Subcutaneous abdominal adipose tissue (tissue), 5 donors: ENCODE data around the gene VARS1.
"Not testable (repeated sequence)": the region's sequence is repeated elsewhere in the genome, so short reads cannot be mapped to it uniquely, and the experiment has no call there.

Experiments
- H3K27ac ChIP-seq: one replicate; pipeline ENCODE4 v1.7.0; 2013; ENCODE audit warnings: low read depth, mild to moderate bottlenecking, inconsistent platforms, low read length, moderate library complexity
- H3K27me3 ChIP-seq, 5 donors: one replicate each; pipeline ENCODE4 v1.7.0; 2013; ENCODE audit warnings: low read length in 5 of 5, inconsistent platforms in 1 of 5; ENCODE audit not compliant: control insufficient read depth in 5 of 5, insufficient read depth in 4 of 5
- H3K36me3 ChIP-seq, 5 donors: one replicate each; pipeline ENCODE4 v1.7.0; 2013; ENCODE audit warnings: low read length in 5 of 5; ENCODE audit not compliant: control insufficient read depth in 5 of 5, insufficient read depth in 5 of 5
- H3K4me1 ChIP-seq, 5 donors: one replicate each; pipeline ENCODE4 v1.7.0; 2013; ENCODE audit warnings: low read length in 5 of 5, mild to moderate bottlenecking in 3 of 5, moderate library complexity in 1 of 5; ENCODE audit not compliant: control insufficient read depth in 5 of 5, insufficient read depth in 5 of 5
- H3K4me3 ChIP-seq, 5 donors: one replicate each; pipeline ENCODE4 v1.7.0; 2013; ENCODE audit warnings: low read length in 5 of 5, low read depth in 1 of 5
- H3K9ac ChIP-seq, 5 donors: one replicate each; pipeline ENCODE4 v1.7.0; 2013; ENCODE audit warnings: low read length in 5 of 5, mild to moderate bottlenecking in 4 of 5, moderate library complexity in 3 of 5
- H3K9me3 ChIP-seq, 5 donors: one replicate each; pipeline ENCODE4 v1.7.0; 2013; ENCODE audit warnings: low read length in 5 of 5; ENCODE audit not compliant: control insufficient read depth in 5 of 5
- donor health status: healthy.
- donor health status: healthy.
- donor health status: healthy.
- donor health status: healthy.
- donor health status: healthy.

VARS1 gene

DNA sequence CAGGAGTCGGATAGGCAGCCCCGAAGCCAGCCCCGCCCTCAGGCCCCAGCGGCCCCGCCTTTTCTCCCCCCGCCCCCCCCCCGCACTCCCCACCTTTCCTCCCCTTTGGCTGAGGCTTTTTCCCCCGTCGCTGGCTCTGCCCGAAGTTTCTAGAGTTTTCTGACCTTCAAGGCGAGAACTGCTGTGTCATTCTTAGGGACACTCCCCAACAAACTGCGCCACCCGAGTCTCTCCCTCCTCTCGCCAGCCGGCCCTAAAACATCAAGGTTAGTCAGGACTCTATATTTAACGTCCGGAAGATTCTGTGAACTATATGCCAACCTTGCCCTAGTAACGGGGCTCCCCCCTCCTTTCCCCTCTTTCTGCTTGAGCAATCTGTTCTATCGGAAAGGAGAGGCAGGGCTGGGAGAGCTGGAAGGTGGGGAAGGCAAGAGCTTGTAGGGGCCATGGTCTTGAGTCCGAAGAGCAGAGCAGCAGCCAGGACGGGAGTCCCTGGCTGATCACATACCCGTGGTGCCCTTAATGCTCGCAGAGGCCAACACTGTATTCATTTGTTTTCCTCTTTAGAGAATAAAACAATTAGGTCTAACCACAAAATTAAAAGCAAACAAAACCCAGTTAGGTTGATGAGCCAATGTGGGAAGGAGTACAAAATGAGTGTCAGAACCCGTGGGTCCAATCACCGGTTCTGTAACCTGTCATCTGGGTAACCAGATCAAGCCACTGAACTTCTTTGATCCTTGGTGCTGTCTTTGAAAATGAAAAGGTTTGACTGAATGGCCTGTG lies 26.7 kb upstream of the VARS1 start:
- peaks cover 14 to 69% (median 60%) of the 10 kb centered on the region in 5 donors for H3K4me1 ChIP-seq
- peaks cover 0 to 4% (median 0%) of the 10 kb centered on the region in 5 donors for H3K27me3 ChIP-seq
- peak overlapping the region; percentile 77 to 97 (median 92) for H3K9ac ChIP-seq
- H3K4me3 ChIP-seq, result peak overlapping the region; percentile 58 to 84 (median 79)
- H3K9me3 ChIP-seq, result no peaks in the 10 kb centered on the region
- no peaks in the 10 kb centered on the region for H3K36me3 ChIP-seq
- peak overlapping the region; percentile 100 for H3K27ac ChIP-seq

DNA sequence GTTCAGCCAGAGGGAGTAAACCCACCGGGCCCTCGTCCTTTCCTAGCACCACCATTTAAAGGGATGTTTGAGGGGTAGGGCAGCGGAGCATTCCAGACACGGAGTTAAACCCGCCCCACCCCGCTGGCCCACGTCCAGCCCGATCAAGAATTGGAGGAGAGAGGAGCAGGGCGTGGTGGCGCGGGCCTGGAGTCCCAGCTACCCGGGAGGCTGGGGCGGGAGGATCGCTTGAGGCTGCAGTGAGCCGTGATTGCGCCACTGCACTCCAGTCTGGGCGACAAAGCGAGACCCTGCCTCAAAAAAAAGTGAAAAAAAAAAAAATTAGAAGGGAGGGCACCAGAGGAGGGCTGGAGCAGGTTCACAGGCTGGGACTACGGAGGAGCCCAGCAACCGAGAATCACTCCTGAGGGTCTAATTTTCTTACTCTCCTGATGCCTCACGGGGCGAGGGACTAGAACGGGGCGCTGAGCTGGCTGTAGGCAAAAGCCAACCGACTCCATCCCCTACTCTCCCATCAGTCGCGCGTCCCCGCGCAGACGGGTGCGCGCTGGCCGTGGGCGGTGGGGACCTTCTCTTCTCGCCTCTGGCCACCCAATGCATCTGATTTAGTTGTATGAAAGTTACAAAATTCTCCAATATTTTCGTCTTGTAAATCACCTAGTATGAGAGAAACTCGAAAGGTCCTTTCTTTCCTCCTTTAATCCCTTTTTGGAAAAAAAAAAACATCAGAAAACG lies 25.9 kb upstream of the VARS1 start:
- no peaks in the 10 kb centered on the region for H3K27me3 ChIP-seq
- H3K4me1 ChIP-seq, result peaks cover 9 to 65% (median 54%) of the 10 kb centered on the region in 5 donors
- peak overlapping the region; percentile 57 to 79 (median 75) for H3K4me3 ChIP-seq
- H3K9ac ChIP-seq, result peak overlapping the region; percentile 36 to 95 (median 79)
- no peaks in the 10 kb centered on the region for H3K36me3 ChIP-seq
- peak overlapping the region; percentile 100 for H3K27ac ChIP-seq
- H3K9me3 ChIP-seq, result no peaks in the 10 kb centered on the region

DNA sequence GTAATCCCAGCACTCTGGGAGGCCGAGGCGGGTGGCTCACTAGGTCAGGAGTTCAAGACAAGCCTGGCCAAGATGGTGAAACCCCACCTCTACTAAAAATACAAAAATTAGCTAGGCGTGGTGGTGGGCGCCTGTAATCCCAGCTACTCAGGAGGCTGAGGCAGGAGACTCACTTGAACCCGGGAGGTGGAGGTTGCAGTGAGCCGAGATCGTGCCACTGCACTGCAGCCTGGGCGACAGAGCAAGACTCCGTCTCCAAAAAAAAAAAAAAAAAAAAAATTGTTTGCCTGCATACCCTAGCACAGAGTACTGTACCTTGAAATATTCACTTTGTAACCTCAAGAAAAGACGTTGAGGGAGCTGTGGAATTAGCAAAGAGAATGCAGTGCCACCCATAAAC lies 24.8 kb upstream of the VARS1 start:
- H3K4me1 ChIP-seq, result peaks cover 9 to 57% (median 50%) of the 10 kb centered on the region in 5 donors
- H3K9ac ChIP-seq, result peak overlapping the region in 1 of 5 donors; percentile 66
- H3K27me3 ChIP-seq, H3K4me3 ChIP-seq, H3K9me3 ChIP-seq, H3K36me3 ChIP-seq: not testable (repeated sequence)
- peak overlapping the region; percentile 100 for H3K27ac ChIP-seq

DNA sequence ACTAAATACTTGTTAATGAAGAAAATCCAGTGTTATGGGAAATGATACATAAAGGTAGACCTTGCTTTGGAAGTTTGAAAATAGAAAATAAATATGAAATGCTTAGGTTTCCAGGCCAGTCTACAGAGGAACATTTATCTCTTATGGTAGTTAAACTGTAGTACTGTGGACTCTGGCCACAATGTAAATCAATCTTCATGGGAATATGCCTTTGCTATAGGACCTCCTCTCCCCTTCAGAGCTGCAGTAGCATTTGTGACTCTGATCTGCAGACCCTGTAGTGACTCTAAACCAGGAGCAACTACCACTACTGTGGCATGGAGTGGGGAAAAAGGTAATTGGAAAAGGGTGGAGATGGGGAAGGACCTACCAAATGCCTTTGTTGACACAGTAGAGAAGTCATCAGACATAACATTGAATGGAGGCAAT lies 24.3 kb upstream of the VARS1 start:
- Histone ChIP-seq H3K9me3 (no peaks in the 10 kb centered on the region), H3K36me3 (no peaks in the 10 kb centered on the region), H3K27ac (peak overlapping the region; percentile 100), H3K27me3 (no peaks in the 10 kb centered on the region), H3K9ac (peak overlapping the region in 2 of 5 donors; percentile 28 to 57), H3K4me3 (peak overlapping the region in 1 of 5 donors; percentile 49), H3K4me1 (peaks cover 8 to 55% (median 50%) of the 10 kb centered on the region in 5 donors)

DNA sequence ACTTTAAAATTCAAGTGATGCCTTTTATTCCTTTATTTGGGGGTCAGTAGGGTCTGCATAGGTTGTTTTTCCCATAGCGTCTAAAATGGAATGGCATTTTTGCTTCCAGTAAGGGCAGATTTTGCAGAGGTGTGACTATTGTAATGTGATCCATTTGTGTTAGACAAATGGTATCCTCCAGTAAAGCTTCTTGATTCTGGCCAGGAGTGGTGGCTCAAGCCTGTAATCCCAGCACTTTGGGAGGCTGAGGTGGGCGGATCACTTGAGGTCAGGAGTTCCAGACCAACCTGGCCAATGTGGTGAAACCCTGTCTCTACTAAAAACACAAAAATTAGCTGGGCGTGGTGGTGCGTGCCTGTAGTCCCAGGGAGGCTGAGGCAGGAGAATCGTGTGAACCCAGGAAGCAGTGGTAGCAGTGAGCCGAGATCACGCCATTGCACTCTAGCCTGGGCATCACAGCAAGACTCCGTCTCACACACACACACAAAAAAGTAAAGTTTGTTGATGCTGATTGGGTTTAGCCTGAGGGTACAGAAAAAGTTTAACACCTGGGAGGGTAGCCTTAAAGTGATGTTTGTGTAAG lies 22.5 kb upstream of the VARS1 start:
- H3K9ac ChIP-seq, result peak overlapping the region; percentile 6 to 75 (median 58)
- H3K4me3 ChIP-seq, result peak overlapping the region; percentile 69 to 76 (median 69)
- peaks cover 13 to 58% (median 51%) of the 10 kb centered on the region in 5 donors for H3K4me1 ChIP-seq
- not testable (repeated sequence) for H3K9me3 ChIP-seq, H3K36me3 ChIP-seq, H3K27me3 ChIP-seq
- H3K27ac ChIP-seq, result peak overlapping the region; percentile 67

DNA sequence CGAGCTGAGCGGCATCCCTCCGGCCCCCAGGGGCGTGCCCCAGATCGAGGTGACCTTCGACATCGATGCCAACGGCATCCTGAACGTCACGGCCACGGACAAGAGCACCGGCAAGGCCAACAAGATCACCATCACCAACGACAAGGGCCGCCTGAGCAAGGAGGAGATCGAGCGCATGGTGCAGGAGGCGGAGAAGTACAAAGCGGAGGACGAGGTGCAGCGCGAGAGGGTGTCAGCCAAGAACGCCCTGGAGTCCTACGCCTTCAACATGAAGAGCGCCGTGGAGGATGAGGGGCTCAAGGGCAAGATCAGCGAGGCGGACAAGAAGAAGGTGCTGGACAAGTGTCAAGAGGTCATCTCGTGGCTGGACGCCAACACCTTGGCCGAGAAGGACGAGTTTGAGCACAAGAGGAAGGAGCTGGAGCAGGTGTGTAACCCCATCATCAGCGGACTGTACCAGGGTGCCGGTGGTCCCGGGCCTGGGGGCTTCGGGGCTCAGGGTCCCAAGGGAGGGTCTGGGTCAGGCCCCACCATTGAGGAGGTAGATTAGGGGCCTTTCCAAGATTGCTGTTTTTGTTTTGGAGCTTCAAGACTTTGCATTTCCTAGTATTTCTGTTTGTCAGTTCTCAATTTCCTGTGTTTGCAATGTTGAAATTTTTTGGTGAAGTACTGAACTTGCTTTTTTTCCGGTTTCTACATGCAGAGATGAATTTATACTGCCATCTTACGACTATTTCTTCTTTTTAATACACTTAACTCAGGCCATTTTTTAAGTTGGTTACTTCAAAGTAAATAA lies 21.8 kb upstream of the VARS1 start:
- H3K9ac ChIP-seq, result peak overlapping the region; percentile 6 to 75 (median 58)
- H3K9me3 ChIP-seq, H3K27me3 ChIP-seq, H3K36me3 ChIP-seq: not testable (repeated sequence)
- H3K27ac ChIP-seq, result peak overlapping the region; percentile 67
- H3K4me1 ChIP-seq, result peaks cover 13 to 52% (median 46%) of the 10 kb centered on the region in 5 donors
- peak overlapping the region; percentile 69 to 76 (median 69) for H3K4me3 ChIP-seq

DNA sequence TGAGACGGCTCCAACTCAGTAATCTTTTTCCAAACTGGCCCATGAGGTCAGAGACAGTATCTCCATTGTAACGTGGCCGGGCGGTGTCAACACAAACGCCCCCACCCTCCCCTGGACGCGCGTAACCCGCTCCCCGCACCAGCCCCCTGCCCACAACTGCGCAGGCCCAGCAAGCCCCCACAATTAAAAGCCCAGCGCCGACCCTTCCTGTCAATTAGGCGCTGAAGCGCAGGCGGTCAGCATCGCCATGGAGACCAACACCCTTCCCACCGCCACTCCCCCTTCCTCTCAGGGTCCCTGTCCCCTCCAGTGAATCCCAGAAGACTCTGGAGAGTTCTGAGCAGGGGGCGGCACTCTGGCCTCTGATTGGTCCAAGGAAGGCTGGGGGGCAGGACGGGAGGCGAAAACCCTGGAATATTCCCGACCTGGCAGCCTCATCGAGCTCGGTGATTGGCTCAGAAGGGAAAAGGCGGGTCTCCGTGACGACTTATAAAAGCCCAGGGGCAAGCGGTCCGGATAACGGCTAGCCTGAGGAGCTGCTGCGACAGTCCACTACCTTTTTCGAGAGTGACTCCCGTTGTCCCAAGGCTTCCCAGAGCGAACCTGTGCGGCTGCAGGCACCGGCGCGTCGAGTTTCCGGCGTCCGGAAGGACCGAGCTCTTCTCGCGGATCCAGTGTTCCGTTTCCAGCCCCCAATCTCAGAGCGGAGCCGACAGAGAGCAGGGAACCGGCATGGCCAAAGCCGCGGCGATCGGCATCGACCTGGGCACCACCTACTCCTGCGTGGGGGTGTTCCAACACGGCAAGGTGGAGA lies 19.7 kb upstream of the VARS1 start, which contains the start of the genes HSPA1A and HSPA1L:
TSS of gene HSPA1A (plus strand) at position 519 of the 814 bp plus-strand sequence. CDS start at position 733, 214 bp downstream.
TSS of gene HSPA1L (minus strand) at position 259 of the 814 bp plus-strand sequence. CDS start 3,311 bp downstream, outside the sequence.
- H3K9me3 ChIP-seq, result no peaks in the 10 kb centered on the region

DNA sequence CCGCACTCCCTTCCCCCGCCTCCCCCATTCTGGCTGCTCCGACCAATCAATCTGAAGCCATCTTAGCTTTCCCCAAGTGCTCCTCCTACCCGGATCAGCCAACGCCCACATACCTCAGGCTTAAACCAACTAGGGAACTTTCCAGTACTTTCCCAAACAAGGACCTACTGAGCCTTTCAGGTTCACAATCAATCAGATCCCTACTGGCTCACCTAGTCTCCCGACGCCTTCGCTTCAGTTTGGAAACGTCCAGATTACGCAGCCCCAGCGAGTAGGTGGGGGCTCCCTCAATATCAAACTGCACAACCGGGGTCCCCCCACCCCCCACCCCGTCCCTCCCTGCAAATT lies 19.1 kb upstream of the VARS1 start:
- Histone ChIP-seq H3K9me3 (no peaks in the 10 kb centered on the region), H3K4me3 (peak overlapping the region; percentile 59 to 84 (median 67)), H3K36me3 (no peaks in the 10 kb centered on the region), H3K27ac (peak overlapping the region; percentile 100), H3K9ac (peak overlapping the region in 4 of 5 donors; percentile 77 to 93 (median 80)), H3K4me1 (peaks cover 13 to 36% (median 30%) of the 10 kb centered on the region in 5 donors), H3K27me3 (no peaks in the 10 kb centered on the region)

More for the DNA sequence above, 19.7 kb upstream of the VARS1 start, which contains the start of the genes HSPA1A and HSPA1L:
- peak within 1 kb of the TSS; percentile 31 to 98 (median 81) for H3K9ac ChIP-seq
- H3K27ac ChIP-seq, result peak within 1 kb of the TSS; percentile 100
- peak within 1 kb of the TSS; percentile 62 to 84 (median 67) for H3K4me3 ChIP-seq
- peaks cover 13 to 41% (median 36%) of the 10 kb centered on the region in 5 donors for H3K4me1 ChIP-seq
- no peaks in the 10 kb centered on the region for H3K27me3 ChIP-seq
- H3K36me3 ChIP-seq, result no peaks in the 10 kb centered on the region
